Right renal cortex interstitium (tissue), 3 donors: ENCODE measurements around the gene GRB10. TPM values are rescaled to one million over a fixed set of nuclear protein-coding genes. Genes with fewer than 3 reads are reported as not detected.
"Not testable (repeated sequence)": the region's sequence is repeated elsewhere in the genome, so short reads cannot be mapped to it uniquely, and the experiment has no call there.

Experiments used
- DNase-seq, 3 donors: peaks; one replicate each; pipeline ENCODE4 v3.0.0-alpha.2; 2013; ENCODE audit warnings: low read depth in 3 of 3, low spot score in 2 of 3
- polyA plus RNA-seq, 3 donors: library from polyadenylated mRNA; unstranded; fragments of 120-200 nt; gene quantifications; one replicate each; pipeline ENCODE4 v1.2.1, GENCODE V29; 2013; ENCODE audit not compliant: insufficient read length in 3 of 3

GRB10 gene
- polyA plus RNA-seq, 3 donors: 25.4 to 33.5 (median 29.4) TPM

GRCh38 chr7:50591480-50592438 is 190.9 kb downstream of the GRB10 start:
- DNase-seq: no peak

- DNase-seq: no peak
Measured at GRCh38 chr7:50591098-50591479, 191.6 kb downstream of the GRB10 start.

GRCh38 chr7:50590535-50590934 is 192.2 kb downstream of the GRB10 start:
- DNase-seq: no peak

GRCh38 chr7:50589364-50589763 is 193.3 kb downstream of the GRB10 start:
- DNase-seq: no peak

- DNase-seq: no peak
Measured at GRCh38 chr7:50588937-50589336, 193.8 kb downstream of the GRB10 start.

DNA sequence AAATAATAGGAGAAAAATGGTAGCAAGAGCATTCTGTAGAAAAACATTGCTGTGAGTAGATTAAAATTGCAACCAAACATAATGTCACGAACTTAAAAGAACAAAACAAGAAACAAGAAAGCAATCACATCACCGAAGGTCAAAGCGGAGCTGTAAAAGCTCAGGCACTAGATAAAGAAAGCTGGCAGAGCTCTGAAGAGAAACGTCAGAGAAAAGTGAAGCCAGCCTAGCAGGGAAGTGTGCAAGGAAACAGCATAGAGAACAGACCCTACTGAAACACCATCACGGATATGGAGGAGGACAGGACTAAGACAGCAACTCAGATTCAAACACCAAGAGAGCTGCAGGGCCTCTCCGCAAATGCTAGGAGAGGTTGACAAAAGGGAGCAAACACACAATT is 195.0 kb downstream of the GRB10 start:
- no peak for DNase-seq

DNA sequence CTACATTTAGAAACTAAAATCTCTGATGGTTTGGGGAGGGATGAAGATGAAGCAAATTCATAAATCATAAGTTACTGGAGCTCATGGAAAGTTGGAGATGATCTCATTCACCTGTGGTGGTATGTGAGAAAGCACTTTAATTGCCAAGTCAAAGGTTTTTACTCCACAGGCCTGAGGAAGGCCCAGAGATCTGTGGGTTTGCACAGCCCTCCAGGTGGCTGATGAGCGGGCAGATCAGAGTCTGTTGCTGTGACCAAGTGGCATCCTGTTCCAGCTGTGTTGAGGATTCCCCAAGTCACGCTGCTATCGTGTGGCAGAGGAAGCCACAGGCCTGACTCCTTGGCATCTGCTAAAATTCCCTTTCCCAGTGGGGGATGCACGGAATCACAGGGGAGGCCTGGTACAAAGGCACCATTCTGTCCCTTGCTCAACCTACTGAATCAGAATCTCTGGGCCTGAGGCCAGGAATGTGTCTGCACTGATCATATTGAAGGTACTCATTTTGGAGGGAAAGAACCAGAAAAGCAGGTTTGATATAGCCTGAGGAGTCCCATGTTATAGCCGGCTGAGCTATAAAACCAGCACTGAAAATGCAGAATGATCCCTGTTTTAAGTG is 197.8 kb downstream of the GRB10 start:
- DNase-seq: no peak

- no peak for DNase-seq
Measured at GRCh38 chr7:50584386-50584785, 198.3 kb downstream of the GRB10 start.

DNA sequence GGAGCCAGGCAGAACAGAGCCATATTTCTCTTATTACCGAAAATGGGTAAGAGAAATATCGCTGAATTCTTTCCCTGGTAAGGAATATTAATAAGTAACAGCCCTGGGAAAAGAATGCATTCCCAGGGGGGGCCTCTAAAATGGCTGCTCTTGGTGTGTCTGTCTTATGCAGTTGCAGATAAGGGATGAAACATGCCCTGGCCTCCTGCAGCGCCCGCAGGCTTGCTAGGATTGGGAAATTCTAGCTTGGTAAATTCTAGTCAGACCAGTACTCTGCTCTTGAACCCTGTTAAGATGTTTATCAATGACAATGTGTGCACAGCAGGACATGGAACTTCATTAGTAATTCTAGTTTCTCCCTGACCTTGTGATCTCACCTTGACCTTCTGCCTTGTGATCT is 199.4 kb downstream of the GRB10 start:
- not testable (repeated sequence) for DNase-seq

- not testable (repeated sequence) for DNase-seq
Measured at GRCh38 chr7:50582271-50582670, 200.4 kb downstream of the GRB10 start.

DNA sequence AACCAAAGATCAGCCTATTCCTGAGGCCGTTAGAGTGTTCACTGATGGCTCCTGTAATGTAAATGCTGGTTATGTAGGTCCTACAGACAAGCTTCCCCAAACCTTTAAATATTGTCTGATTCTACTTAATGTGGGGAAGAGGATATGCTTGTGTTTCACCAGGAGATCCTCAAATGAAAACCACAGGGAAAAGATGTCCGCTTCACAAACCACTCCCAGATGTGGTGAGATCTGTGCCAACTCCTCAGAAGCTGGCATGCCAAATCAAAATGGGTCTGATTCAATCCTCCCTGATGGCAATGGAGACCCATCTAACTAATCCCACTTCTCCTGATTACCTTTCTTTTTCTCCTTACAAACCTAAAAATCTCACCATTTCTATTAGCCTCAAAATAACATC is 202.0 kb downstream of the GRB10 start:
- not testable (repeated sequence) for DNase-seq

DNA sequence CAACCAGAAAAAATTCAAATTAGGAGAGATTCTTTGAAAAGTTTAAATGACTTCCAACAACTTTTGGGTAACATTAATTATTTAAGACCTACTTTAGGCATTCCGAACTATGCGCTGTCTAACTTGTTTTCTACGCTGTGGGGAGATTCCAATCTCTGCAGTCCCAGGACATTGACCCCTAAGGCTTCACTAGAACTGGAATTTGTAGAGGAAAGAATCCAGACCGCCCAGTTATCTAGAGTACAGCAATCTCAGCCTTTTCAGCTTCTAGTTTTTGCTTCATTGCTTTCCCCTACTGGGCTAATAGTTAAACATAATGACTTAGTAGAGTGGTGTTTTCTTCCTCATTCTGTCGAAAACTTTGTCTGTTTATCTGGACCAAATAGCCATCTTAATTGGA is 202.6 kb downstream of the GRB10 start:
- DNase-seq: no peak

DNA sequence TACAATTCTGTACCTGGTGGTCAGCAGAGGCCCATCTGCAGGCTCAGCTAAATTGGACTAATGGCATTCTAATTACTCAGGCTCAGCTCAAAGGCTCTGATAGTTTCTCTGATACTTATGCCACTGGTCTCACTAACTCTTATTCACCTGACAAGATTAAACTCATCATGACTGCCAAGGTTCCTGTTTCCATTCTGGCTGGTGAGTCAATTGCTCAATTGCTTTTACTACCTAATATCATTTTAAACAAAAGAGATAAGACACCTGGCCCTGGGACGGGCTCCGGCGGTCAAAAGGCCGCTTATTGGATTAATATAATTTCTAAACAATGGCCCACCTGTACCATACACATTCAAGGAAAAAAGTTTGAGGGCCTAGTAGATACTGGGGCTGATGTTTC is 204.6 kb downstream of the GRB10 start:
- not testable (repeated sequence) for DNase-seq

DNA sequence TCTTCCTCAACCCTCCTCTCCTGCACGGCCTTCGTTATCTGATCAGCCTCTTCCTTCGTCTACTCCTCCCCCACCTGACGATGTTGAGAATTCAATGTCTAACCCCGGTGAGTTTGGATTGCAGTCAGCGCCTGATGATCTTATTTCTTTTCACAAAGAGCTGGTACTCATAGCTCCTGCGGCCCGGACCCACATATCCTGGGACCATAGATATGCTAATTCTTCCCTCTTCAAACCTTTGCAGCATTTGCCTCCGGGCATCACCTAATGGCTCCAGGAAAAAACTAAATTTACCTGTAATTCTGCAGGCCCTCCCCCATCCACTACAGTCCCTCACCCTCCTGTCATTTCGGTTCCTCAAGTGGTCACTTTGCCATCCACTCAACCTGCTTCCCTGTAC is 205.1 kb downstream of the GRB10 start:
- DNase-seq: no peak

GRCh38 chr7:50576388-50576787 is 206.3 kb downstream of the GRB10 start:
- DNase-seq: not testable (repeated sequence)

- DNase-seq: no peak
Measured at GRCh38 chr7:50567715-50568261, 214.9 kb downstream of the GRB10 start.

DNA sequence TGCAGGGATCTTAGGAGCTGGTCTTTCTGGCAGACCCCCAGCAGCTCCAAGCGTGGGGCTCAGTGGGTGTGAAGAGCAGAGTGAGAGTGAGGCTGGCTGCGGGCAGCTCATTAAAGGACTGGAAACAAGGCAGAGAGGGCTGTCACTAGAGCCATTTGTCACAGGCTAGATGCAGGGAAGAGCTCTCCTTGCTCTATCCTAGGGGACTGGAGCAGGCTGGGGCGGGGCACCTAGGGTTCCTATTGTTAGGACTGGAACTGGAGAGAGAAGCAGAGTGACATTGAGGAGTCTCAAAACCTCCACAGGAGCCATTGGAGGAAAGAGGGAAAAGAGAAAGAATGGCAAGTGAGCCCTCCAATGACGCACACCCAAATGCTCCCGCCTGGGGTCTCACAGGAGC is 216.7 kb downstream of the GRB10 start:
- DNase-seq: no peak

DNA sequence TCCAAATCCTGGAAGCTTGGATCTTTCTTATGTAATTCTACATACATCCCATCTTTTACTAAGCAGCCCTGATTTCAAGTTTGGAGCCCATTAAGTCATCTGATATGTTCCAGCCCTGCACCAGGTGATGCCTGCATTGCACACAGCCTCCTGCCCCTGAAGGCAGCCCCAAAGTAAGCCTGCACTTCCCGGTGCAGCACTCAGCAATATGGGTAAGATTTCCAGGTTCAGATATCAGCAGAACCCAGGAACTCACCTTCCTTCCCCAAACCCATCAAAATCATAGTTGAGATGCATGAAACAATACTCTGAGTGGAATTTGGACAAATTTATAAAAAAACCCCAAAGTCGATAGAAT is 217.2 kb downstream of the GRB10 start:
- DNase-seq: no peak

DNA sequence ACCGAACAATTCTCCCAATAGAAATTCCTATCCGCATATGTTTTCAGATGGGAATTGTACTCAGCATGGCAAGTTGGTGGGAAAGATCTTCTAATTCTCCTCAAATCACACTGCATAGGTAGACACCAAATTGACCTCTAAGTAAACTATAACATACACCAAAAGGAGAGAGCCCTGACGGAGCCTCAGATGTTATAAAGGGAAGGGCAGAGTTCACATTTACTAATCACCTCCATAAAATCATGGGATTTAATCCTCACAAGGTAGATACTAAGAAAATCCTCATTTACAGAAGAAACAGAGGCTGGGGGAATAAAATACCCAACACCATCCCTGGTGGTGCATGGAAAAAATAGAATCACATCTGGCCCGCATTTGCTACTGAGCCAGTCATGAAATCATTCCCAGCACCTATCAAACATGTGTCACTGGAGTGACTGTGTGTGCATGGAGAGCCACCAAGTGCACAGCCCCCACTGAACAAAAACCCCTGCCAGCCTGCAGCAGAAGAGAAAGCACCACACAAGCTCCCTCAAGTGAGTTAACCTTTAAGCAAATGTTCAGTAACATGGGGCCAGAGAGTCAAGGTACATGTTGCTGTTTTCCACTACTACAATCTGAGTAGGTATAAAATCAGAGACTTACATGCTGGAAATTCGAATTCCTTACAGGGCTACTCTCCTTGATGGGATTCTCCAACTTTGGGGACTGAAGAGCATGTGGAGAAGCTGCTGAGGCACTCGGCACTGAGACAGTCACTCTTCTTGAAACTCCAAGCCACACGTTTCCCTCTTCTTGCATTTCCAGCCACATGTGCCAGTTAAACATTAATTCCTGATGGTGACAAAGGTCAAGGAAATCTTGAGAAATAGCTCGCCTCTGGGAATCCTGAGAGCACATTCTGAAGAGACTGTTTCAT is 217.8 kb downstream of the GRB10 start, which contains the start of gene DDC:
Gene DDC (minus strand): TSS at position 766 of the 919 bp plus-strand sequence. CDS start 21,320 bp downstream, outside the sequence.
- DNase-seq: no peak

DNA sequence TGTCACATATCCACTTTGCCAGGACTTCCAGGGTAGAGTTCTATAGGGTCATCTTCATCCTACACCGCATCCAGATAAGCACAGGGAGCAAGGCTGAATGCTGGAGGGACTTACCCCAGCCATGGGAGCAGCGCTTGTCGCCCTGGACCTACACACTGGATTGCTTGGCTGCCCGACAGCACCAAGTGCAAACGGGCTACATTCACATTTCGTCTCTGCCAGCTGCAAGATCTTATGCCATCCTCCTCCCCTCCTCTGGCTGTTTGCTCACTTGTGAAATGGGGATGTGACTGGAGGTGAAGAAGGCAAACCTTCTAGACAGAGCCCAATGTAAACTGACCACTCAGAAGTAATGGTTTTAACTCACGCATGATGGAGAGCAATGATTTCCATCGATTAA is 218.5 kb downstream of the GRB10 start:
- no peak for DNase-seq

GRCh38 chr7:50562136-50562535 is 220.6 kb downstream of the GRB10 start:
- no peak for DNase-seq
